ENCODE measurements around the gene ARMH2. TPM values are rescaled to one million over a fixed set of nuclear protein-coding genes. Genes with fewer than 3 reads are reported as not detected.

ARMH2 gene
- total RNA-seq, 1 donor from 2014 or later = not detected

GRCh38 chr6:24749297-24749696 lies 49.4 kb downstream of the ARMH2 start:
- H3K27ac ChIP-seq (ENCODE audit: low read depth, low read length) = no peak overlapping the region
- no peak overlapping the region for H3K4me2 ChIP-seq (ENCODE audit: low read length)
- H3K4me3 ChIP-seq (ENCODE audit: insufficient read depth, low read depth, low read length) = no peak overlapping the region
- no peaks in the 10 kb centered on the region for H4K20me1 ChIP-seq (ENCODE audit: insufficient read depth, low read length)
- no peaks in the 10 kb centered on the region for H3K4me1 ChIP-seq (ENCODE audit: insufficient read depth, low read length)
- Mint-ChIP-seq H3K27ac (ENCODE audit: unreplicated experiment) (no peak overlapping the region), H3K27me3 (ENCODE audit: low read depth, unreplicated experiment) (no peaks in the 10 kb centered on the region), H3K4me1 (ENCODE audit: low read depth, unreplicated experiment) (no peaks in the 10 kb centered on the region), H3K4me3 (ENCODE audit: unreplicated experiment) (no peak overlapping the region), H3K36me3 (ENCODE audit: low read depth, unreplicated experiment) (no peaks in the 10 kb centered on the region), H3K9me3 (ENCODE audit: unreplicated experiment) (no peaks in the 10 kb centered on the region)
- FAIRE-seq (no peak), DNase-seq (ENCODE audit: low read depth) (no peak)
- TF ChIP-seq CTCF (IDR thresholded peaks at IDR 0.05; ENCODE audit: insufficient read depth, low read depth, low read length) (no peak), EZH2 (IDR thresholded peaks at IDR 0.05; ENCODE audit: insufficient read depth, low read length) (no peak)
- H3K36me3 ChIP-seq (ENCODE audit: insufficient read depth, low read length) = no peaks in the 10 kb centered on the region
- H3K9me3 ChIP-seq (ENCODE audit: insufficient read depth, low read depth, low read length) = no peaks in the 10 kb centered on the region
- no peak overlapping the region for H3K9ac ChIP-seq (ENCODE audit: low read length)
- no peak overlapping the region for H2AFZ ChIP-seq (ENCODE audit: low read depth, low read length)
- no peaks in the 10 kb centered on the region for H3K27me3 ChIP-seq (ENCODE audit: insufficient read depth, low read length)
- no peaks in the 10 kb centered on the region for H3K79me2 ChIP-seq (ENCODE audit: insufficient read depth, low read length)

Other genes with a start within 250 kb of the ARMH2 start
- 0.05 and 0.10 TPM in 2 replicates for gene KIAA0319, start 152.7 kb downstream of the ARMH2 start, total RNA-seq
- gene TDP2, start 132.0 kb downstream of the ARMH2 start, total RNA-seq = 27.2 and 27.3 TPM in 2 replicates
- 33.3 and 35.9 TPM in 2 replicates for gene ACOT13, start 131.8 kb downstream of the ARMH2 start, total RNA-seq
- gene C6orf62, start 79.8 kb downstream of the ARMH2 start, total RNA-seq = 162 and 178 TPM in 2 replicates
- gene GMNN, start 24.0 kb downstream of the ARMH2 start, total RNA-seq = 13.0 and 16.4 TPM in 2 replicates
- gene RIPOR2, start 137.0 kb upstream of the ARMH2 start, total RNA-seq = 0.29 and 0.95 TPM in 2 replicates